K562 (cell line): ENCODE data around the gene ZDHHC19. TPM values are rescaled to one million over a fixed set of nuclear protein-coding genes. Genes with fewer than 3 reads are reported as not detected.

Experiments used
- ATAC-seq: fragments of 200-7000 bp; cut with Tn5 transposase; 3 replicates; pipeline ENCODE4 v1.9.1; 2020; ENCODE audit warnings: moderate library complexity
- BruUV-seq: library from RNA; stranded (reverse); fragments of 400-500 nt; replicated peaks from 2 replicates; lab custom pipeline; 2021; lab: Mats Ljungman, UMichigan
- CTCF ChIA-PET: fragments of 300-600 bp; formaldehyde crosslinking; extraction: SDS; loops from one replicate; lab custom pipeline; 2021; ENCODE audit warnings: low intra/inter-chr PET ratio; lab: Yijun Ruan, JAX
- POLR2A ChIA-PET: fragments of 300-600, 350-650 bp; sonication (Branson Sonifier 250); formaldehyde crosslinking; extraction: SDS; loops from one replicate; lab custom pipeline; 2021; ENCODE audit warnings: antibody characterized with exemption, inconsistent platforms; lab: Yijun Ruan, JAX
- DNase-seq, 4 experiments: peaks; one replicate each; pipeline versions ENCODE4 v3.0.0 to v3.0.0-alpha.2; 2011 to 2018; ENCODE audit warnings: low spot score in 3 of 4, mixed read lengths in 3 of 4; ENCODE audit errors: extremely low read depth in 1 of 4
- FAIRE-seq: peaks from 2 replicates; lab custom pipeline; 2011; peaks lifted over from hg19 to GRCh38; lab: Jason Lieb, UNC
- H2AFZ ChIP-seq: 2 replicates; pipeline ENCODE4 v1.6.0; 2011; ENCODE audit warnings: low read depth, low read length, control low read depth, inconsistent platforms
- H3K27ac ChIP-seq: fragments of 200-600 bp; 3 replicates; pipeline ENCODE4 v1.8.0; 2011; ENCODE audit warnings: low read depth, mild to moderate bottlenecking, control low read depth, inconsistent platforms, low read length, moderate library complexity, mixed read lengths; ENCODE audit errors: extremely low read depth
- H3K27me3 ChIP-seq, 2 experiments: fragments of 300-600 bp in 1 of 2; 2 replicates in 1 of 2; 3 replicates in 1 of 2; pipeline versions ENCODE4 v1.6.0 to v1.8.0; 2011; ENCODE audit warnings: inconsistent platforms in 2 of 2, low read length in 2 of 2, mild to moderate bottlenecking in 1 of 2, mixed read lengths in 1 of 2, moderate library complexity in 1 of 2; ENCODE audit not compliant: control insufficient read depth in 2 of 2, insufficient read depth in 2 of 2
- H3K36me3 ChIP-seq: fragments of 300-600 bp; 3 replicates; pipeline ENCODE4 v1.8.0; 2011; ENCODE audit warnings: mild to moderate bottlenecking, low read length, inconsistent platforms; ENCODE audit not compliant: control insufficient read depth, insufficient read depth
- H3K4me1 ChIP-seq, 2 experiments: fragments of 200-600 bp in 1 of 2; replicated peaks in 1 of 2; 2 replicates in 1 of 2; 3 replicates in 1 of 2; pipeline versions ENCODE4 v1.5.1 to v1.8.0; 2011; ENCODE audit warnings: inconsistent platforms in 2 of 2, low read length in 2 of 2, mild to moderate bottlenecking in 1 of 2, mixed read lengths in 1 of 2, moderate library complexity in 1 of 2; ENCODE audit not compliant: control insufficient read depth in 2 of 2, insufficient read depth in 2 of 2
- H3K4me2 ChIP-seq: 2 replicates; pipeline ENCODE4 v1.6.1; 2011; ENCODE audit warnings: low read length, control low read depth, inconsistent platforms, mixed read lengths; ENCODE audit not compliant: insufficient read depth
- H3K4me3 ChIP-seq: fragments of 200-600 bp; sonication (generic), shearing (Covaris generic); 2 replicates; pipeline ENCODE4 v1.5.1; 2016; ENCODE audit warnings: control low read depth, inconsistent platforms
- H3K79me2 ChIP-seq: fragments of 200-600 bp; 3 replicates; pipeline ENCODE4 v1.8.0; 2011; ENCODE audit warnings: low read length, inconsistent platforms; ENCODE audit not compliant: control insufficient read depth, insufficient read depth
- H3K9ac ChIP-seq, 2 experiments: 2 replicates each; pipeline versions ENCODE4 v1.6.0 to v1.6.1; 2011; ENCODE audit warnings: low read depth in 2 of 2, low read length in 2 of 2, control low read depth in 1 of 2, inconsistent platforms in 1 of 2, mild to moderate bottlenecking in 1 of 2, mixed read lengths in 1 of 2; ENCODE audit not compliant: insufficient read depth in 1 of 2
- H3K9me1 ChIP-seq: one replicate; pipeline ENCODE4 v1.6.0; 2011; ENCODE audit warnings: inconsistent platforms, mild to moderate bottlenecking, low read length, moderate library complexity; ENCODE audit not compliant: control insufficient read depth, insufficient read depth
- H3K9me3 ChIP-seq: replicated peaks from 2 replicates; pipeline ENCODE4 v1.5.1; 2011; ENCODE audit warnings: low read depth, low read length, inconsistent platforms; ENCODE audit not compliant: control insufficient read depth, insufficient read depth
- H4K20me1 ChIP-seq: replicated peaks from 2 replicates; pipeline ENCODE4 v1.6.1; 2011; ENCODE audit warnings: low read length, inconsistent platforms, mixed read lengths; ENCODE audit not compliant: control insufficient read depth, insufficient read depth
- ATF1 ChIP-seq, 2 experiments: fragments of 450-650 bp in 1 of 2; IDR thresholded peaks; 2 replicates each; pipeline ENCODE4 v1.6.1; 2016; ENCODE audit warnings: missing compliant biosample characterization in 1 of 2, missing genetic modification characterization in 1 of 2
- CREB3 ChIP-seq: fragments of 450-650 bp; conservative IDR thresholded peaks from 2 replicates; pipeline ENCODE4 v1.6.1; 2016; ENCODE audit warnings: missing genetic modification characterization, low read depth, mild to moderate bottlenecking, missing compliant biosample characterization, moderate library complexity
- ESRRB ChIP-seq: fragments of 250-450 bp; sonication (Bioruptor Pico); IDR thresholded peaks from 2 replicates; pipeline ENCODE4 v1.5.0; 2020; ENCODE audit warnings: mild to moderate bottlenecking, moderate library complexity, borderline replicate concordance
- FOSL1 ChIP-seq: fragments of 200-800 bp; sonication (Bioruptor generic); conservative IDR thresholded peaks from 2 replicates; pipeline ENCODE4 v1.6.1; 2016; ENCODE audit warnings: missing genetic modification characterization, missing compliant biosample characterization
- GTF3C2 ChIP-seq: IDR thresholded peaks from 3 replicates; pipeline ENCODE4 v1.6.1; 2011; ENCODE audit warnings: borderline replicate concordance, mild to moderate bottlenecking, moderate library complexity; ENCODE audit not compliant: insufficient read length; ENCODE audit errors: extremely low read depth
- SNIP1 ChIP-seq: fragments of 450-650 bp; IDR thresholded peaks from 2 replicates; pipeline ENCODE4 v1.7.1; 2017; ENCODE audit warnings: low read depth, mild to moderate bottlenecking
- THAP7 ChIP-seq: fragments of 250-450 bp; sonication (Bioruptor Pico); IDR thresholded peaks from 2 replicates; pipeline ENCODE4 v1.5.0; 2021
- USF2 ChIP-seq: sonication (generic); formaldehyde crosslinking; IDR thresholded peaks from 2 replicates; pipeline ENCODE4 v1.5.0; 2020; ENCODE audit warnings: missing genetic modification reagents
- ZBTB17 ChIP-seq: fragments of 450-650 bp; formaldehyde crosslinking; IDR thresholded peaks from 2 replicates; pipeline ENCODE4 v1.4.0; 2020; ENCODE audit warnings: mild to moderate bottlenecking
- ZKSCAN1 ChIP-seq: fragments of 150-350 bp; IDR thresholded peaks from 2 replicates; pipeline ENCODE4 v1.6.1; 2016; ENCODE audit warnings: low read depth, low read length
- ZNF23 ChIP-seq: fragments of 250-450 bp; sonication (Bioruptor Pico); IDR thresholded peaks from 2 replicates; pipeline ENCODE4 v1.4.0; 2020; ENCODE audit warnings: mild to moderate bottlenecking
- ZNF561 ChIP-seq: fragments of 450-650 bp; formaldehyde crosslinking; conservative IDR thresholded peaks from 2 replicates; pipeline ENCODE4 v1.4.0; 2020; ENCODE audit warnings: mild to moderate bottlenecking, moderate library complexity
- ZNF780A ChIP-seq: fragments of 250-450 bp; sonication (Bioruptor Pico); IDR thresholded peaks from 2 replicates; pipeline ENCODE4 v1.5.0; 2021; ENCODE audit warnings: mild to moderate bottlenecking
- WGBS: fragments of 100-300 bp; shearing (Covaris generic); methylation state at CpG from one replicate; pipeline ENCODE4 v1.1.6; 2016; ENCODE audit warnings: low coverage, mixed read lengths; ENCODE audit not compliant: insufficient coverage; ENCODE audit errors: missing lambda C conversion rate; 5-methylcytosine and 5-hydroxymethylcytosine counted together
- in situ Hi-C: fragments of 300-500 bp; cut with MboI; formaldehyde crosslinking; loops from 4 replicates; pipeline ENCODE4 v1.15.0; 2018; ENCODE audit warnings: inconsistent platforms, mixed read lengths
- intact Hi-C: fragments of 100-400 bp; cut with micrococcal nuclease; formaldehyde crosslinking; loops from 2 replicates; pipeline ENCODE4 v1.14.2; 2022
- polyA plus RNA-seq, 8 experiments: library from polyadenylated mRNA; depleted of rRNA in 4 of 8; stranded (reverse) in 5 of 8; unstranded in 3 of 8; fragments of >200 nt; fragmentation: Nextera tagmentation in 2 of 8; fragmentation: Illumina TruSeq in 1 of 8; extraction: Ambion mirVana in 2 of 8; extraction: Trizol in 1 of 8; gene quantifications; 2 replicates each; pipeline versions ENCODE4 v1.2.1 to v1.2.3, GENCODE V29; 2011 to 2014; ENCODE audit warnings: inconsistent platforms in 1 of 8, missing spikeins in 1 of 8
- total RNA-seq, 7 experiments: library from RNA; depleted of rRNA in 6 of 7; stranded (reverse); fragments of >200 nt in 6 of 7; fragmentation: Illumina TruSeq in 2 of 7; extraction: Trizol in 2 of 7; gene quantifications; 2 replicates each; pipeline versions ENCODE4 v1.2.1 to v1.2.3, GENCODE V29; 2011 to 2021; ENCODE audit warnings: low replicate concordance in 1 of 7

Gene ZDHHC19
- total and polyA plus RNA-seq, 9 of the 15 experiments (the other 6 are each of a cell fraction or from before 2014, with no cell fraction given) = 0.40 to 5.5 (median 1.1) TPM

- POLR2A ChIA-PET = no interaction called here
- H3K4me2 ChIP-seq = no peak overlapping the region
- H3K9me3 ChIP-seq = no peaks in the 10 kb centered on the region
- FAIRE-seq (peak; percentile 65), ATAC-seq (no peak)
- TF ChIP-seq USF2 (CRISPR knock-in tag) = no peak
- no peak for TF ChIP-seq SNIP1
- TF ChIP-seq ZKSCAN1 = no peak
- TF ChIP-seq CREB3 (tag) = no peak
- no peak for TF ChIP-seq ZNF561 (CRISPR knock-in tag)
- TF ChIP-seq GTF3C2 = no peak
- no peak for TF ChIP-seq FOSL1 (tag)
- no peak for TF ChIP-seq ESRRB (CRISPR knock-in tag)
- no peak for TF ChIP-seq ZNF23 (CRISPR knock-in tag)
- TF ChIP-seq ZBTB17 (CRISPR knock-in tag) = no peak
- no peak for TF ChIP-seq THAP7
- TF ChIP-seq ZNF780A (CRISPR knock-in tag) = no peak
- no peak for TF ChIP-seq ATF1 (CRISPR knock-in tag; IDR thresholded peaks at IDR 0.05)
- no peak for TF ChIP-seq ATF1 (tag; IDR thresholded peaks at IDR 0.05)
- TF ChIP-seq, all 486 proteins: peak for 0
- H3K4me1 ChIP-seq = peaks cover 4 to 31% of the 10 kb centered on the region in 2 experiments; a peak in 3 of 5 replicates
- CTCF ChIA-PET = no interaction called here
- H2AFZ ChIP-seq = no peak overlapping the region
- H3K9ac ChIP-seq = 0 out of 4 replicates have a peak overlapping the region, but pooled peaks of 1 of the 2 experiments have one; percentile 2
- H4K20me1 ChIP-seq = no peaks in the 10 kb centered on the region
- no peaks in the 10 kb centered on the region for H3K36me3 ChIP-seq
- BruUV-seq = no TSS peak
- DNase-seq = no peak
- intact Hi-C loops (no loop called here), in situ Hi-C loops (loop anchor here (25.0 kb wide), 1 partner anchor 506 kb away; the partner anchor contains the start of gene MUC20)
- 40% methylated on average over 13 of the region's 13 CpGs for WGBS
- no peaks in the 10 kb centered on the region for H3K9me1 ChIP-seq
- no peaks in the 10 kb centered on the region for H3K79me2 ChIP-seq
- no peak overlapping the region for H3K27ac ChIP-seq
- H3K4me3 ChIP-seq = no peak overlapping the region
- no peaks in the 10 kb centered on the region for H3K27me3 ChIP-seq
These were observed 7.0 kb upstream of the ZDHHC19 start for GRCh38 chr3:196218155-196218712.
